ENCODE results near the gene RGS11. TPM values are rescaled to one million over a fixed set of nuclear protein-coding genes. Genes with fewer than 3 reads are reported as not detected.
"Not testable (repeated sequence)": the region's sequence is repeated elsewhere in the genome, so short reads cannot be mapped to it uniquely, and the experiment has no call there.

Gene RGS11
- total and polyA plus RNA-seq, 4 donors: 1.8 to 5.6 (median 3.2) TPM

DNA sequence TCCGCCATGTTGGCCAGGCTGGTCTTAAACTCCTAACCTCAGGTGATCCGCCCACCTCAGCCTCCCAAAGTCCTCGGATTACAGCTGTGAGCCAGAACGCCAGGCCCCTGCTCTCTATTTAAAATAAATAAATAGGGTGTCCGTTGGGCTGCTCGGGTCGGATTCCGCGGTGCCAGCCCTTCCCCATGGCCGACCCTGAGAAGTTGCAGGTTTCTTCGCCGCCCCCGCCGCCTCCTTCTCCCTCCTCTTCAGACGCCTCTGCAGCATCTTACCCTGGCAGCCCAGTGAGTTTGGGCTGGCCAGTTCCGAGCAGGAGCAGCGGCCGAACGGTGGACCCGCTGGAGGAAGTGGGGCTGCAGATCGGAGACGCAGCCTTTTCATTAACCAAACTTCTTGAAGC lies 44.8 kb downstream of the RGS11 start:
- Histone ChIP-seq H3K9ac (ENCODE audit: insufficient read depth in 1 of 2, low read length in 2 of 2) (no peak overlapping the region), H3K4me1 (ENCODE audit: control insufficient read depth in 5 of 5, insufficient read depth in 5 of 5, low read length in 5 of 5) (peaks cover 3 to 23% (median 5%) of the 10 kb centered on the region in 5 donors), H3K27me3 (ENCODE audit: control insufficient read depth in 3 of 3, insufficient read depth in 3 of 3, low read length in 2 of 3) (no peaks in the 10 kb centered on the region), H3K9me3 (ENCODE audit: control insufficient read depth in 4 of 4, insufficient read depth in 3 of 4, low read length in 3 of 4) (peaks cover 0 to 2% (median 0%) of the 10 kb centered on the region in 4 donors), H3K27ac (ENCODE audit: low read depth in 1 of 2, low read length in 1 of 2) (no peak overlapping the region), H3K4me3 (no peak overlapping the region), H3K36me3 (ENCODE audit: control insufficient read depth in 4 of 4, insufficient read depth in 4 of 4, low read length in 4 of 4) (peaks cover 5 to 18% (median 11%) of the 10 kb centered on the region in 4 donors)
- DNase-seq: no peak
- 79 to 84% methylated on average over 22 of the region's 22 CpGs for WGBS, 2 donors
- TF ChIP-seq, protein P1, sequence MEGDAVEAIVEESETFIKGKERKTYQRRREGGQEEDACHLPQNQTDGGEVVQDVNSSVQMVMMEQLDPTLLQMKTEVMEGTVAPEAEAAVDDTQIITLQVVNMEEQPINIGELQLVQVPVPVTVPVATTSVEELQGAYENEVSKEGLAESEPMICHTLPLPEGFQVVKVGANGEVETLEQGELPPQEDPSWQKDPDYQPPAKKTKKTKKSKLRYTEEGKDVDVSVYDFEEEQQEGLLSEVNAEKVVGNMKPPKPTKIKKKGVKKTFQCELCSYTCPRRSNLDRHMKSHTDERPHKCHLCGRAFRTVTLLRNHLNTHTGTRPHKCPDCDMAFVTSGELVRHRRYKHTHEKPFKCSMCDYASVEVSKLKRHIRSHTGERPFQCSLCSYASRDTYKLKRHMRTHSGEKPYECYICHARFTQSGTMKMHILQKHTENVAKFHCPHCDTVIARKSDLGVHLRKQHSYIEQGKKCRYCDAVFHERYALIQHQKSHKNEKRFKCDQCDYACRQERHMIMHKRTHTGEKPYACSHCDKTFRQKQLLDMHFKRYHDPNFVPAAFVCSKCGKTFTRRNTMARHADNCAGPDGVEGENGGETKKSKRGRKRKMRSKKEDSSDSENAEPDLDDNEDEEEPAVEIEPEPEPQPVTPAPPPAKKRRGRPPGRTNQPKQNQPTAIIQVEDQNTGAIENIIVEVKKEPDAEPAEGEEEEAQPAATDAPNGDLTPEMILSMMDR (IDR thresholded peaks at IDR 0.05; ENCODE audit: control extremely low read depth, extremely low read depth): no peak
- no peak for ATAC-seq (ENCODE audit: insufficient read depth, low FRiP score)

DNA sequence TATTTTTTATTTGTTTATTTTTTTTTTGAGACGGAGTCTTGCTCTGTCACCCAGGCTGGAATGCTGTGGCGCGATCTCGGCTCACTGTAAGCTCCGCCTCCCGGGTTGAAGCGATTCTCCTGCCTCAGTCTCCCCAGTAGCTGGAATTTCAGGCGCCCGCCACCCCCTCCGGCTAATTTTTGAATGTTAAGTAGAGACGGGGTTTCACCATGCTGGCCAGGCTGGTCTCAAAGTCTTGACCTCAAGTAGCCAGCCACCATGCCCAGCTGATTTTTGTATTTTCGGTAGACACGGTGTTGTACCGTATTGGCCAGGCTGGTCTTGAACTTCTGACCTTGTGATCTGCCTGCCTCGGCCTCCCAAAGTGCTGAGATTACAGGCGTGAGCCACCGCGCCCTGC lies 45.4 kb downstream of the RGS11 start:
- not testable (repeated sequence) for H3K27ac ChIP-seq (ENCODE audit: low read depth in 1 of 2, low read length in 1 of 2); H3K9me3 ChIP-seq (ENCODE audit: control insufficient read depth in 4 of 4, insufficient read depth in 3 of 4, low read length in 3 of 4); H3K9ac ChIP-seq (ENCODE audit: insufficient read depth in 1 of 2, low read length in 2 of 2); DNase-seq; H3K27me3 ChIP-seq (ENCODE audit: control insufficient read depth in 3 of 3, insufficient read depth in 3 of 3, low read length in 2 of 3); ATAC-seq (ENCODE audit: insufficient read depth, low FRiP score); H3K4me3 ChIP-seq
- peaks cover 5 to 21% (median 14%) of the 10 kb centered on the region in 4 donors for H3K36me3 ChIP-seq (ENCODE audit: control insufficient read depth in 4 of 4, insufficient read depth in 4 of 4, low read length in 4 of 4)
- H3K4me1 ChIP-seq (ENCODE audit: control insufficient read depth in 5 of 5, insufficient read depth in 5 of 5, low read length in 5 of 5): peaks cover 3 to 18% (median 5%) of the 10 kb centered on the region in 5 donors
- 95% methylated on average over 18 of the region's 18 CpGs for WGBS, 2 donors

DNA sequence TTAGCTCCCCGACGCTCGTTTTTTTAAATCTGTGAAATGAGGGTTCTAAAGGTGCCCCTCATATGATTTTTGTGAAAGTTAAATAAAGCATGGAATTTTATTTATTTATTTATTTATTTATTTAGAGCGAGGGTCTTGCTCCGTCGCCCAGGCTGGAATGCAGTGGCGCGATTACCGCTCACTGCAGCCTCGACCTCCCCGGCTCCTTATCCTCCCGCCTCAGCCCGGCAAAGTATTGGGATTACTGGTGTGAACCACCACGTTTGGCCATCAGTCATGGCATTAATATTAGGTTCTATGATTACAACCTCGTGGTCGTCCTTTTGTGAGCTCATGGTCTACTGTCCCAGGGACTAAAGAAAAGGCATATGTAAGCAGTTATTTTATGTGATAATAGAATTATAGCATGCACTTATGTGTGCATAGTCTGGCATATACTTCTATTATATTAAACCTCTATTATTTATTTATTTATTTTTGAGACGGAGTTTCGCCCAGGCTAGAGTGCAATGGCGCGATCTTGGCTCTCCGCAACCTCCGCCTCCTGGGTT lies 45.9 kb downstream of the RGS11 start:
- no peaks in the 10 kb centered on the region for H3K27me3 ChIP-seq (ENCODE audit: control insufficient read depth in 3 of 3, insufficient read depth in 3 of 3, low read length in 2 of 3)
- TF ChIP-seq, protein P1 (IDR thresholded peaks at IDR 0.05; ENCODE audit: control extremely low read depth, extremely low read depth): no peak
- ATAC-seq (ENCODE audit: insufficient read depth, low FRiP score): no peak
- H3K4me3 ChIP-seq: no peak overlapping the region
- H3K9me3 ChIP-seq (ENCODE audit: control insufficient read depth in 4 of 4, insufficient read depth in 3 of 4, low read length in 3 of 4): peaks cover 0 to 2% (median 0%) of the 10 kb centered on the region in 4 donors
- H3K4me1 ChIP-seq (ENCODE audit: control insufficient read depth in 5 of 5, insufficient read depth in 5 of 5, low read length in 5 of 5): peaks cover 3 to 16% (median 5%) of the 10 kb centered on the region in 5 donors
- no peak for DNase-seq
- WGBS, 2 donors: 81 to 86% methylated on average over 22 of the region's 22 CpGs
- peak overlapping the region in 1 of 2 donors; percentile 98 for H3K27ac ChIP-seq (ENCODE audit: low read depth in 1 of 2, low read length in 1 of 2)
- H3K36me3 ChIP-seq (ENCODE audit: control insufficient read depth in 4 of 4, insufficient read depth in 4 of 4, low read length in 4 of 4): peaks cover 8 to 23% (median 16%) of the 10 kb centered on the region in 4 donors
- H3K9ac ChIP-seq (ENCODE audit: insufficient read depth in 1 of 2, low read length in 2 of 2): no peak overlapping the region

DNA sequence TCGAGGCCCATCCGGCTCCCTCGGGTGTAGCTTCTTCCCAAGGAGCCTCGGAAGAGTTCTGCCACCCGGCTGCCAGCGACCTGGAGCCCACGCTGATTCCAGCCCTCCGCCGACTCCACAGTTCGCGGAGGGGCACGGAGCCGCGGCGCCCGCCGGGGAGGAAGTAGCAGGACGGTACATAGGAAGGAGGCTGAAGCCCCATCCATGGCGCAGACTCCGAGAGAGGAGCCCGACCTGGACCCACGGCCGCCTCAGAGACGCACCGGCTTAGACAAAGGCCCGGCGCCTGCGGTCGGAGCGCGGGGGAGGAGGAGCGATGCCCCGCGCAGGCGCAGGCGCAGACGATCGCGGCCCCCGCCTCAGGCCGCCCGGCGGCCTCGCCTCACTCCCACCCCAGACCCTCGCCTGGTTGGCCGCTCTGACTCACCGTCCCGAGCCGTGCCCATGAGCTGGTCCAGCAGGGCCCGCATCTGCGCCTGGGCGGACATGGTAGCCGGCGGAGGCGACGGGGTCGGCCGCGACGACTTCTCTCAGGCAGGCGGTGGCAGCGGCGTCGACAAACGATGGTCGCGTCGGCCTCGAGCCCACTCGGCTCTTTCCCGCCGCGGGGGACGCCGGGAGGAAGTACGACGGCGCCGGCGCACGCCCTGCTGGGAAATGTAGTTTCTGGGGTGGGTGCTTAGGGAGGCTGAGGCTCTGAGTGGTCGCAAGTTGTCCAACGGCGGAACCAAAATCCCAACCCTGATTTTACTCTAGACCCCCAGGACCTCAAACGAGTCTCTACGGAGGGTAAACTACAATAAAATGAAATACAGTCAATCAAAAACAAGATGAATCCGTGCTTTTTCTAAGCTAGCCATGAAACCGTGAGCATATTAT lies 46.7 kb downstream of the RGS11 start, which contains the start of gene LUC7L:
Gene LUC7L (minus strand): TSS at position 598 of the 879 bp plus-strand sequence. CDS start 110 bp downstream, at position 488.
- WGBS, 2 donors: 1% methylated on average over 80 to 88 of the region's 88 CpGs
- Histone ChIP-seq H3K9ac (ENCODE audit: insufficient read depth in 1 of 2, low read length in 2 of 2) (peak within 1 kb of the TSS; percentile 61 to 79), H3K36me3 (ENCODE audit: control insufficient read depth in 4 of 4, insufficient read depth in 4 of 4, low read length in 4 of 4) (peaks cover 9 to 25% (median 17%) of the 10 kb centered on the region in 4 donors), H3K4me3 (peak within 1 kb of the TSS; percentile 92), H3K27me3 (ENCODE audit: control insufficient read depth in 3 of 3, insufficient read depth in 3 of 3, low read length in 2 of 3) (no peaks in the 10 kb centered on the region), H3K4me1 (ENCODE audit: control insufficient read depth in 5 of 5, insufficient read depth in 5 of 5, low read length in 5 of 5) (peaks cover 3 to 16% (median 5%) of the 10 kb centered on the region in 5 donors), H3K9me3 (ENCODE audit: control insufficient read depth in 4 of 4, insufficient read depth in 3 of 4, low read length in 3 of 4) (peaks cover 0 to 2% (median 0%) of the 10 kb centered on the region in 4 donors), H3K27ac (ENCODE audit: low read depth in 1 of 2, low read length in 1 of 2) (peak within 1 kb of the TSS; percentile 98 to 99)
- ATAC-seq (ENCODE audit: insufficient read depth, low FRiP score) (peak; percentile 95), DNase-seq (peak; percentile 92 to 94 (median 93))
- TF ChIP-seq, protein P1 (IDR thresholded peaks at IDR 0.05; ENCODE audit: control extremely low read depth, extremely low read depth): no peak

All from lung (tissue), 12 donors.